Testis (tissue), 3 donors: ENCODE measurements around the gene CHRNA7. TPM values are rescaled to one million over a fixed set of nuclear protein-coding genes. Genes with fewer than 3 reads are reported as not detected.

ENCODE experiments used
- DNase-seq: peaks from one replicate; pipeline ENCODE4 v3.0.0-alpha.2; 2019
- H3K27ac ChIP-seq, 2 donors: fragments of 200-600 bp; sonication (generic); one replicate each; pipeline ENCODE4 v1.5.1; 2019
- H3K27me3 ChIP-seq: fragments of 200-600 bp; sonication (generic); one replicate; pipeline ENCODE4 v1.5.1; 2019
- H3K36me3 ChIP-seq: fragments of 200-600 bp; sonication (generic); one replicate; pipeline ENCODE4 v1.5.1; 2017; ENCODE audit warnings: low read depth; ENCODE audit errors: missing control alignments
- H3K4me1 ChIP-seq: fragments of 200-600 bp; sonication (generic); one replicate; pipeline ENCODE4 v1.5.1; 2019
- H3K4me3 ChIP-seq, 2 donors: fragments of 200-600 bp; sonication (generic); one replicate each; pipeline ENCODE4 v1.5.1; 2017 to 2019
- H3K9me3 ChIP-seq: fragments of 200-600 bp; sonication (generic); one replicate; pipeline ENCODE4 v1.5.1; 2017
- CTCF ChIP-seq, 3 experiments: fragments of 450-650 bp in 2 of 3; fragments of 200-600 bp in 1 of 3; sonication (generic) in 1 of 3; IDR thresholded peaks; one replicate each; pipeline ENCODE4 v1.5.1; 2016 to 2019; ENCODE audit warnings: antibody characterized with exemption in 3 of 3, mild to moderate bottlenecking in 2 of 3, moderate library complexity in 1 of 3
- POLR2A ChIP-seq: fragments of 450-650 bp; IDR thresholded peaks from one replicate; pipeline ENCODE4 v1.6.1; 2017; ENCODE audit warnings: antibody characterized with exemption, mild to moderate bottlenecking, moderate library complexity
- WGBS, 2 donors: methylation state at CpG; one replicate each; pipeline ENCODE4 v1.1.5; 2018; 5-methylcytosine and 5-hydroxymethylcytosine counted together
- intact Hi-C: fragments of 100-400 bp; cut with DNase I; formaldehyde crosslinking; loops from one replicate; pipeline ENCODE4 v1.15.1; 2023; ENCODE audit warnings: low total_unique reads
- polyA plus RNA-seq: library from polyadenylated mRNA; stranded (reverse); fragments of 350-450 nt; fragmentation: Illumina TruSeq; extraction: RNeasy Lipid Tissue Mini Kit (QIAGEN cat#74804); gene quantifications from one replicate; pipeline ENCODE4 v1.2.3, GENCODE V29; 2014; ENCODE audit warnings: low read depth, low replicate concordance; ENCODE audit not compliant: insufficient read depth
- total RNA-seq, 2 donors: library from RNA; depleted of rRNA; stranded (reverse); fragments of >200 nt; gene quantifications; one replicate each; pipeline ENCODE4 v1.2.3, GENCODE V29; 2016

CHRNA7 gene
- total and polyA plus RNA-seq, 3 donors from 2014 or later: 6.2 to 24.5 (median 17.8) TPM

DNA sequence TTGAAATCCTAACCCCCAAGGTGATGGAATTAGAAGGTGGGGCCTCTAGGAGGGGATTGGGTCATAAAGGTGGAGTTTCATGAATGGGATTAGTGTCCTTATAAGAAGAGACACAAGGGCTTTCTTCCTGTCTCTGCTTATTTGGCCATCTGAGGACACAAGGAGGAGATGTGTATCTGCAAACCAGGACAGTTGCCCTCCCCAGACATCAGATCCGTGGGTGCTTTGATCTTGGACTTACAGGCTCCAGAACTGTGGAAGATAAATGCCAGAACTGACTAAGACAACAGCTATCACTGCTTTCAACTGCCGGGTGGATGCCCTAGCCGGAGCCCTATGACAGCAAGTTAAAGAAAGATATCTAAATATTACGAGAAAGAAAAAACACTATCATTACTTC is 94.4 kb downstream of the CHRNA7 start:
- no peaks in the 10 kb centered on the region for H3K9me3 ChIP-seq
- no peak overlapping the region for H3K4me3 ChIP-seq
- no peaks in the 10 kb centered on the region for H3K4me1 ChIP-seq
- intact Hi-C loops: no loop called here
- no peak overlapping the region for H3K27ac ChIP-seq
- H3K36me3 ChIP-seq: no peaks in the 10 kb centered on the region
- no peak for DNase-seq
- TF ChIP-seq POLR2A (no peak), CTCF (IDR thresholded peaks at IDR 0.05) (no peak)
- no peaks in the 10 kb centered on the region for H3K27me3 ChIP-seq
- WGBS, 2 donors: 71 to 85% methylated on average over 4 of the region's 4 CpGs

- H3K27ac ChIP-seq: no peak overlapping the region
- 91 to 97% methylated on average over 3 of the region's 3 CpGs for WGBS, 2 donors
- H3K9me3 ChIP-seq: no peaks in the 10 kb centered on the region
- H3K4me3 ChIP-seq: no peak overlapping the region
- no peak for TF ChIP-seq POLR2A
- TF ChIP-seq CTCF (IDR thresholded peaks at IDR 0.05): no peak
- DNase-seq: no peak
- H3K27me3 ChIP-seq: no peaks in the 10 kb centered on the region
- H3K4me1 ChIP-seq: no peaks in the 10 kb centered on the region
- no peaks in the 10 kb centered on the region for H3K36me3 ChIP-seq
- intact Hi-C loops: no loop called here
Measured at GRCh38 chr15:32125595-32125994, 95.3 kb downstream of the CHRNA7 start.

DNA sequence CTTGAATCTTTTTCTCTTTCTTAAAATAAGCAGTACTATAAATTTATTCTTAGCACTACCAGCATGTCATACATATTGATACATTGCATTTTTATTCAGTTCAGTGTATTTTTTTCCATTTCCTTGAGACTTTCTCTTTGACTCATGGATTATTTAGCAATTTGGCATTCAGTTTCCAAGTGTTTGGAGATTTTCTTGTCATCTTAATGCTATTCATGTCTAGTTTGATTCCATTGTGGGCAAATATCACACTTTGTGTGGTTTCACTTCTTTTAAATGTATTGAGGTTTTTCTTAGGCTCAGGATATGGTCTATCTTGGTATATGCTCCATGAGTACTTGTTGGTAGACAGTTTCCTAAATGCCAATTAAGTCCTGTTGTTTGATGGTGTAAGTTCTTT is 99.5 kb downstream of the CHRNA7 start:
- no peak for DNase-seq
- Histone ChIP-seq H3K9me3 (no peaks in the 10 kb centered on the region), H3K4me3 (no peak overlapping the region), H3K36me3 (no peaks in the 10 kb centered on the region), H3K27ac (no peak overlapping the region), H3K4me1 (no peaks in the 10 kb centered on the region), H3K27me3 (no peaks in the 10 kb centered on the region)
- TF ChIP-seq POLR2A (no peak), CTCF (IDR thresholded peaks at IDR 0.05) (no peak)
- intact Hi-C loops: no loop called here

- H3K4me1 ChIP-seq: no peaks in the 10 kb centered on the region
- H3K36me3 ChIP-seq: no peaks in the 10 kb centered on the region
- H3K27ac ChIP-seq: no peak overlapping the region
- no peak overlapping the region for H3K4me3 ChIP-seq
- H3K27me3 ChIP-seq: no peaks in the 10 kb centered on the region
- TF ChIP-seq POLR2A (no peak), CTCF (IDR thresholded peaks at IDR 0.05) (no peak)
- intact Hi-C loops: no loop called here
- H3K9me3 ChIP-seq: no peaks in the 10 kb centered on the region
- WGBS, 2 donors: 96 to 97% methylated on average over 3 of the region's 3 CpGs
- no peak for DNase-seq
Measured at GRCh38 chr15:32130823-32131222, 100.5 kb downstream of the CHRNA7 start.

DNA sequence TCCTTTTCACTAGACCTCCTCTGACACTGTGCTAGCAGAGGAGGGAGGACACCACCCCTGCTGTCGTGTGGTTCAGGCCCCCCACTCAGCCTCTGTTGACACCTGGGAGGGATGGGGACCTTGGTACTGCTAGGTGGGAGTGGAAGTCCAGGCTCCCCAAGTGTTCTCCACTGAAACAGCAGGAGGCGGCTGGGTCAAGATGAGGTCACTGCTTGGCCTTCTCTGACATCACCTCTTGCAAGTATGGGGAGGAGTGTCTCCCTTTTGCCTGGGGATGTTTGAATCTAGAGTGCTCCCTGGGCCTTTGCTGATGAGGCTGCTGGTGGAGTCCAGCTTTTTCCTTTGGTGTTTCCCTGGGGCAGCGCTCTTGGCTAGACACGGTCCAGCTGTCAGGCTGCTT is 101.5 kb downstream of the CHRNA7 start:
- Histone ChIP-seq H3K27ac (no peak overlapping the region), H3K9me3 (no peaks in the 10 kb centered on the region), H3K4me3 (no peak overlapping the region), H3K36me3 (no peaks in the 10 kb centered on the region), H3K4me1 (no peaks in the 10 kb centered on the region), H3K27me3 (no peaks in the 10 kb centered on the region)
- no peak for TF ChIP-seq CTCF (IDR thresholded peaks at IDR 0.05)
- TF ChIP-seq POLR2A: no peak
- 88 to 94% methylated on average over 3 to 4 of the region's 4 CpGs for WGBS, 2 donors
- intact Hi-C loops: no loop called here
- DNase-seq: no peak
